Calu3 (cell line): ENCODE results near the gene FAR2. TPM values are rescaled to one million over a fixed set of nuclear protein-coding genes. Genes with fewer than 3 reads are reported as not detected.

Source experiments
- BruUV-seq: library from RNA; stranded (reverse); fragments of 400-500 nt; replicated peaks from 2 replicates; lab custom pipeline; 2021; lab: Mats Ljungman, UMichigan
- CTCF ChIA-PET: fragments of 300-600 bp; sonication (Branson Sonifier 250); formaldehyde crosslinking; loops from one replicate; lab custom pipeline; 2022; ENCODE audit warnings: antibody characterized with exemption; lab: Charles Lee
- DNase-seq: peaks from one replicate; pipeline ENCODE4 v3.0.0; 2022
- H3K27ac Mint-ChIP-seq: one replicate; pipeline ENCODE4 v1.8.0; 2022; ENCODE audit warnings: mixed read lengths; ENCODE audit not compliant: unreplicated experiment
- H3K27me3 Mint-ChIP-seq: one replicate; pipeline ENCODE4 v1.8.0; 2022; ENCODE audit warnings: mixed read lengths; ENCODE audit not compliant: unreplicated experiment
- H3K36me3 Mint-ChIP-seq: one replicate; pipeline ENCODE4 v1.8.0; 2022; ENCODE audit warnings: mild to moderate bottlenecking, moderate library complexity, mixed read lengths; ENCODE audit not compliant: insufficient read depth, unreplicated experiment
- H3K4me1 Mint-ChIP-seq: one replicate; pipeline ENCODE4 v1.8.0; 2022; ENCODE audit warnings: mild to moderate bottlenecking, low read depth, mixed read lengths; ENCODE audit not compliant: unreplicated experiment
- H3K4me3 Mint-ChIP-seq: one replicate; pipeline ENCODE4 v1.8.0; 2022; ENCODE audit warnings: mild to moderate bottlenecking, low read depth, moderate library complexity, mixed read lengths; ENCODE audit not compliant: unreplicated experiment
- H3K9me3 Mint-ChIP-seq: one replicate; pipeline ENCODE4 v1.8.0; 2022; ENCODE audit warnings: low read depth, mixed read lengths; ENCODE audit not compliant: unreplicated experiment
- intact Hi-C: fragments of 100-400 bp; cut with micrococcal nuclease; formaldehyde crosslinking; loops from one replicate; pipeline ENCODE4 v1.10.0; 2022; ENCODE audit not compliant: unreplicated experiment
- total RNA-seq: library from RNA; stranded (reverse); gene quantifications from 2 replicates; pipeline ENCODE4 v1.2.3, GENCODE V29; 2022
- TF ChIP-seq, protein P1 (sequence below): fragments of 200-600 bp; IDR thresholded peaks from one replicate; pipeline ENCODE4 v1.8.0; 2022; ENCODE audit warnings: antibody characterized with exemption; ENCODE audit not compliant: unreplicated experiment

FAR2 gene
- total RNA-seq, 1 experiment from 2014 or later: 24.0 TPM

DNA sequence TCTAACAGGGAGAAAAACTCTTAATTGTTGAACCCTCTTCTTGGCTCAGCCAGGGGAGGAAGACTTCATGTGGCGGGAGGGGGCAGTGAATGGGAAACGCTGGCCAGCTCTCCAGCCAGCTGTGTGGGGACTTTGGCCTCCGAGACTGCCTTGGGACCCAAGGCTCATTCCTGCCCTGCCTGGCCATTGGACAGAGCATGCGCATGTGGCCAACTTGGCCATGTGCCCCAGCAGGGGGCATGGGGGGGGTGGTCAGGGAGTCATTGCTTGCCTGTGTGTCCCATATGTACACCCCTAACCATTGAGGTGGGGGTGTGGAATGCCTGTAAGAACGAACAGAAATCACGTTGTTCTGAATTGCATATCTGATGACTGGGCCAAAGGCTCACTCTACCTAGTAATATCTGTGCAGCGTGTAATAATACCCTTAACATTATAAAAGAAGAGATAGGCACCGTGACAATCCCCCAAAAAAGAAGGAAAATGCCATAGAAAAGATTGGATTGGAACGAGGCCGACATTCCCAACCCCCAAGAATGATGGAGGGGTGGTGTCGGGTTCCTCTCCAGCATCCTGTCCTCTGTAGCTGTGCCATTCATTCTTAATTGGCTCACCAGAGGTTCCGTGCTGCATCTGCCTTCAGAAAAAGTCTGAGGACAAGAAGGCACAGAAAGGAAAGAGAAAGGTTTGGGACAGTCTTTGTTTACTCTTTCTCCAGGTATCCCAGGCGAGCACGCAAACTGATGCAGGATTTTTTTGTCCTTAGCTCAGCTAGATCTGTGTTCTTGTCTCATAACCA, 3.5 kb upstream of the FAR2 start:
- intact Hi-C loops: loop anchor here (5.0 to 10.0 kb wide), 2 partner anchors 97 to 169 kb away; no protein-coding TSS in a partner anchor
- no peak for DNase-seq
- Mint-ChIP-seq H3K4me1 (peaks cover 12% of the 10 kb centered on the region), H3K36me3 (peaks cover 22% of the 10 kb centered on the region), H3K27ac (no peak overlapping the region), H3K4me3 (no peak overlapping the region), H3K27me3 (no peaks in the 10 kb centered on the region), H3K9me3 (no peaks in the 10 kb centered on the region)
- CTCF ChIA-PET: interaction anchor here (0.5 kb wide), 1 partner anchor 356 kb away, joined by 3 read pairs; no protein-coding TSS in a partner anchor
- no TSS peak for BruUV-seq
- TF ChIP-seq, protein P1, sequence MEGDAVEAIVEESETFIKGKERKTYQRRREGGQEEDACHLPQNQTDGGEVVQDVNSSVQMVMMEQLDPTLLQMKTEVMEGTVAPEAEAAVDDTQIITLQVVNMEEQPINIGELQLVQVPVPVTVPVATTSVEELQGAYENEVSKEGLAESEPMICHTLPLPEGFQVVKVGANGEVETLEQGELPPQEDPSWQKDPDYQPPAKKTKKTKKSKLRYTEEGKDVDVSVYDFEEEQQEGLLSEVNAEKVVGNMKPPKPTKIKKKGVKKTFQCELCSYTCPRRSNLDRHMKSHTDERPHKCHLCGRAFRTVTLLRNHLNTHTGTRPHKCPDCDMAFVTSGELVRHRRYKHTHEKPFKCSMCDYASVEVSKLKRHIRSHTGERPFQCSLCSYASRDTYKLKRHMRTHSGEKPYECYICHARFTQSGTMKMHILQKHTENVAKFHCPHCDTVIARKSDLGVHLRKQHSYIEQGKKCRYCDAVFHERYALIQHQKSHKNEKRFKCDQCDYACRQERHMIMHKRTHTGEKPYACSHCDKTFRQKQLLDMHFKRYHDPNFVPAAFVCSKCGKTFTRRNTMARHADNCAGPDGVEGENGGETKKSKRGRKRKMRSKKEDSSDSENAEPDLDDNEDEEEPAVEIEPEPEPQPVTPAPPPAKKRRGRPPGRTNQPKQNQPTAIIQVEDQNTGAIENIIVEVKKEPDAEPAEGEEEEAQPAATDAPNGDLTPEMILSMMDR: no peak

DNA sequence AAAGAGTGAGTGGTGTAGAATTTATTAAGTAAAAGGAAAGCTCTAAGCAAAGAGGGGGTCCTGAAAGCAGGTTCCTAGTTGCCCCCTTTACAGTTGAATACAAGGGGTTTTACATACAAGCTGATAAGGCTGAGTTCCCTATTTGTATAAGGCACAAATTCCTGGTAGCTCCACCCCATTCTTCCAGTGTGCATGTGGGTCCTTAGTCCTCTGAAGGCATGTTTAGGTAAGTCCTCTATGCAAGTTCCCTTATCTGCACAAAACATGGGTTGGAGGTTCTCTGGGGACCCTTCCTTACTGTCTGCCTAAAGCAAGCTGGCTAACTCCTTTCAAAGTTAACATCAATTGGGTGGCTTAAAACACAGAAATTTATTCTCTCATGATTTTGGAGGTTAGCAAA, 2.9 kb upstream of the FAR2 start:
- no peak for DNase-seq
- H3K36me3 Mint-ChIP-seq: peaks cover 22% of the 10 kb centered on the region
- no peaks in the 10 kb centered on the region for H3K27me3 Mint-ChIP-seq
- CTCF ChIA-PET: interaction anchor here (0.5 kb wide), 1 partner anchor 356 kb away, joined by 3 read pairs; no protein-coding TSS in a partner anchor
- intact Hi-C loops: loop anchor here (5.0 to 10.0 kb wide), 2 partner anchors 96 to 169 kb away; no protein-coding TSS in a partner anchor
- no TSS peak for BruUV-seq
- H3K4me1 Mint-ChIP-seq: peaks cover 12% of the 10 kb centered on the region
- no peak overlapping the region for H3K27ac Mint-ChIP-seq
- no peaks in the 10 kb centered on the region for H3K9me3 Mint-ChIP-seq
- TF ChIP-seq, protein P1: no peak
- no peak overlapping the region for H3K4me3 Mint-ChIP-seq

- intact Hi-C loops: loop anchor here (2.0 to 10.0 kb wide), 3 partner anchors 41 to 167 kb away; no protein-coding TSS in a partner anchor
- peak; percentile 27 for DNase-seq
- BruUV-seq: no TSS peak
- Mint-ChIP-seq H3K27me3 (no peaks in the 10 kb centered on the region), H3K9me3 (no peaks in the 10 kb centered on the region), H3K27ac (peak overlapping the region; percentile 99), H3K4me3 (peak overlapping the region; percentile 98), H3K36me3 (peaks cover 22% of the 10 kb centered on the region), H3K4me1 (peaks cover 12% of the 10 kb centered on the region)
- TF ChIP-seq, protein P1: no peak
- CTCF ChIA-PET: interaction anchor here (0.7 to 0.8 kb wide), 2 partner anchors 99 to 1296 kb away, joined by 3 to 5 read pairs; no protein-coding TSS in a partner anchor
Measured at GRCh38 chr12:29147731-29148595, 1.1 kb upstream of the FAR2 start.

- Mint-ChIP-seq H3K27me3 (no peaks in the 10 kb centered on the region), H3K9me3 (no peaks in the 10 kb centered on the region), H3K36me3 (peaks cover 22% of the 10 kb centered on the region), H3K4me3 (peak overlapping the region; percentile 98), H3K27ac (peak overlapping the region; percentile 99), H3K4me1 (peaks cover 12% of the 10 kb centered on the region)
- TF ChIP-seq, protein P1: no peak
- no peak for DNase-seq
- TSS peak; percentile 63 for BruUV-seq
- intact Hi-C loops: loop anchor here (2.0 to 10.0 kb wide), 3 partner anchors 40 to 166 kb away; no protein-coding TSS in a partner anchor
- CTCF ChIA-PET: interaction anchor here (0.7 to 0.8 kb wide), 2 partner anchors 98 to 1296 kb away, joined by 3 to 5 read pairs; no protein-coding TSS in a partner anchor
Measured at GRCh38 chr12:29148596-29148910, 525 bp upstream of the FAR2 start.
